A549 (cell line): Measurements from ENCODE around the gene RRBP1. TPM values are rescaled to one million over a fixed set of nuclear protein-coding genes. Genes with fewer than 3 reads are reported as not detected.

ENCODE experiments used
- ATAC-seq, 2 experiments: fragments of 200-7000 bp in 1 of 2; fragments of >200 bp in 1 of 2; cut with Nextera tagmentation in 1 of 2; cut with Tn5 transposase in 1 of 2; 3 replicates each; pipeline versions ENCODE4 v1.8.0 to v1.9.1; 2018 to 2020; ENCODE audit warnings: mild to moderate bottlenecking in 1 of 2, moderate library complexity in 1 of 2
- CTCF ChIA-PET: fragments of 300-600 bp; sonication (Branson Sonifier 250); formaldehyde crosslinking; extraction: SDS; loops from one replicate; lab custom pipeline; 2021; ENCODE audit warnings: antibody characterized with exemption, inconsistent platforms; lab: Yijun Ruan, JAX
- POLR2A ChIA-PET: fragments of 350-600 bp; formaldehyde crosslinking; extraction: SDS; loops from one replicate; lab custom pipeline; 2021; ENCODE audit warnings: antibody characterized with exemption, inconsistent platforms; lab: Yijun Ruan, JAX
- DNase-seq, 2 experiments: peaks; one replicate each; pipeline versions ENCODE4 v3.0.0 to v3.0.0-alpha.2; 2011 to 2016; ENCODE audit warnings: low read depth in 1 of 2, low spot score in 1 of 2
- FAIRE-seq: peaks from 2 replicates; lab custom pipeline; 2011; peaks lifted over from hg19 to GRCh38; lab: Jason Lieb, UNC
- H3K27ac ChIP-seq, 2 experiments: fragments of >200 bp; sonication (Bioruptor Twin); formaldehyde crosslinking; 3 replicates each; pipeline ENCODE4 v1.5.1; 2016 to 2017
- H3K4me1 ChIP-seq: fragments of >200 bp; sonication (Bioruptor Twin); formaldehyde crosslinking; 3 replicates; pipeline ENCODE4 v1.6.1; 2016
- H3K4me2 ChIP-seq: fragments of >200 bp; sonication (Bioruptor Twin); formaldehyde crosslinking; 3 replicates; pipeline ENCODE4 v1.6.1; 2016
- H3K4me3 ChIP-seq: fragments of >200 bp; sonication (Bioruptor Twin); formaldehyde crosslinking; 3 replicates; pipeline ENCODE4 v1.5.1; 2016
- H3K9me3 ChIP-seq: fragments of >200 bp; sonication (Bioruptor Twin); formaldehyde crosslinking; 3 replicates; pipeline ENCODE4 v1.6.1; 2016
- CBX2 ChIP-seq: fragments of 200-600 bp; sonication (generic); IDR thresholded peaks from 2 replicates; pipeline ENCODE4 v1.6.1; 2016; ENCODE audit warnings: low read depth, mild to moderate bottlenecking, borderline replicate concordance
- CHD4 ChIP-seq: fragments of 200-600 bp; sonication (generic); IDR thresholded peaks from 2 replicates; pipeline ENCODE4 v1.6.1; 2016; ENCODE audit warnings: antibody characterized with exemption, mild to moderate bottlenecking, borderline replicate concordance
- CTCF ChIP-seq: fragments of >200 bp; sonication (Bioruptor Twin); formaldehyde crosslinking; IDR thresholded peaks from 3 replicates; pipeline ENCODE4 v1.5.1; 2016
- EHF ChIP-seq: fragments of 250-450 bp; sonication (Bioruptor Pico); IDR thresholded peaks from 2 replicates; pipeline ENCODE4 v1.5.0; 2020; ENCODE audit warnings: mild to moderate bottlenecking
- EHMT2 ChIP-seq: fragments of 200-600 bp; sonication (generic); IDR thresholded peaks from 2 replicates; pipeline ENCODE4 v1.6.1; 2016; ENCODE audit warnings: antibody characterized with exemption, low read depth, mild to moderate bottlenecking, moderate library complexity
- FOSB ChIP-seq: fragments of 250-450 bp; sonication (Bioruptor Pico); IDR thresholded peaks from 2 replicates; pipeline ENCODE4 v1.5.0; 2020; ENCODE audit warnings: mild to moderate bottlenecking, moderate library complexity
- GATA3 ChIP-seq: IDR thresholded peaks from 2 replicates; pipeline ENCODE4 v1.6.1; 2012; ENCODE audit warnings: borderline replicate concordance
- HDAC2 ChIP-seq: fragments of 200-600 bp; sonication (generic); IDR thresholded peaks from 2 replicates; pipeline ENCODE4 v1.6.1; 2016
- HES2 ChIP-seq: fragments of >200 bp; sonication (Bioruptor Twin); formaldehyde crosslinking; IDR thresholded peaks from 2 replicates; pipeline ENCODE4 v1.6.1; 2016
- HMGXB4 ChIP-seq: fragments of 250-450 bp; sonication (Bioruptor Pico); IDR thresholded peaks from 2 replicates; pipeline ENCODE4 v1.5.0; 2021; ENCODE audit warnings: mild to moderate bottlenecking, moderate library complexity, borderline replicate concordance
- HOXB13 ChIP-seq: fragments of 250-450 bp; sonication (Bioruptor Pico); IDR thresholded peaks from 2 replicates; pipeline ENCODE4 v1.5.0; 2020; ENCODE audit warnings: low read depth, mild to moderate bottlenecking, moderate library complexity
- HOXB5 ChIP-seq: fragments of 250-450 bp; sonication (Bioruptor Pico); IDR thresholded peaks from 2 replicates; pipeline ENCODE4 v1.5.0; 2020; ENCODE audit warnings: mild to moderate bottlenecking, moderate library complexity
- JUN ChIP-seq, 2 experiments: fragments of >200 bp; sonication (Bioruptor Twin); formaldehyde crosslinking; IDR thresholded peaks; 2 replicates in 1 of 2; 3 replicates in 1 of 2; pipeline ENCODE4 v1.6.1; 2016 to 2017
- KDM5A ChIP-seq: fragments of 200-600 bp; sonication (generic); IDR thresholded peaks from 2 replicates; pipeline ENCODE4 v1.6.1; 2016; ENCODE audit warnings: antibody characterized with exemption, mild to moderate bottlenecking
- MAFK ChIP-seq: fragments of 450-650 bp; IDR thresholded peaks from 2 replicates; pipeline ENCODE4 v1.6.1; 2014; ENCODE audit not compliant: partially characterized antibody
- NR3C1 ChIP-seq: fragments of >200 bp; sonication (Bioruptor Twin); formaldehyde crosslinking; IDR thresholded peaks from 3 replicates; pipeline ENCODE4 v1.6.1; 2017
- PHF8 ChIP-seq: fragments of 200-600 bp; sonication (generic); IDR thresholded peaks from 2 replicates; pipeline ENCODE4 v1.6.1; 2016; ENCODE audit warnings: low read depth, mild to moderate bottlenecking, antibody characterized with exemption, moderate library complexity, borderline replicate concordance
- POLR2A ChIP-seq: IDR thresholded peaks from 2 replicates; pipeline ENCODE4 v1.6.1; 2012; ENCODE audit warnings: mild to moderate bottlenecking, low read length
- RAD21 ChIP-seq, 2 experiments: fragments of >200 bp in 1 of 2; sonication (Bioruptor Twin) in 1 of 2; formaldehyde crosslinking in 1 of 2; IDR thresholded peaks in 1 of 2; conservative IDR thresholded peaks in 1 of 2; 2 replicates in 1 of 2; 3 replicates in 1 of 2; pipeline ENCODE4 v1.6.1; 2012 to 2018; ENCODE audit warnings: inconsistent platforms in 1 of 2
- RARB ChIP-seq: fragments of 250-450 bp; sonication (Bioruptor Pico); IDR thresholded peaks from 2 replicates; pipeline ENCODE4 v1.8.0; 2021; ENCODE audit warnings: mild to moderate bottlenecking, moderate library complexity
- RCOR1 ChIP-seq: fragments of 150-350 bp; IDR thresholded peaks from 2 replicates; pipeline ENCODE4 v1.6.1; 2014; ENCODE audit warnings: antibody characterized with exemption, low read length, low read depth
- RNF2 ChIP-seq: fragments of 200-600 bp; sonication (generic); IDR thresholded peaks from 2 replicates; pipeline ENCODE4 v1.6.1; 2016; ENCODE audit warnings: low read depth, mild to moderate bottlenecking, antibody characterized with exemption, moderate library complexity, borderline replicate concordance
- SMC3 ChIP-seq: fragments of >200 bp; sonication (Bioruptor Twin); formaldehyde crosslinking; IDR thresholded peaks from 3 replicates; pipeline ENCODE4 v1.6.1; 2018; ENCODE audit warnings: inconsistent platforms
- TFCP2L1 ChIP-seq: fragments of 250-450 bp; sonication (Bioruptor Pico); IDR thresholded peaks from 2 replicates; pipeline ENCODE4 v1.5.0; 2021; ENCODE audit warnings: mild to moderate bottlenecking
- ZC3H11A ChIP-seq: fragments of 450-650 bp; IDR thresholded peaks from 2 replicates; pipeline ENCODE4 v1.6.1; 2014; ENCODE audit warnings: antibody characterized with exemption, mild to moderate bottlenecking
- WGBS: methylation state at CpG from one replicate; pipeline ENCODE4 v1.1.6; 2017; ENCODE audit errors: missing lambda C conversion rate; 5-methylcytosine and 5-hydroxymethylcytosine counted together
- polyA plus RNA-seq, 4 experiments: library from polyadenylated mRNA; depleted of rRNA in 3 of 4; stranded (reverse); fragments of >200 nt; fragmentation: RNase III in 1 of 4; extraction: RNeasy Plus Mini Kit Qiagen cat#74134 plus additional on column Dnase treatment in 1 of 4; gene quantifications; 2 replicates in 3 of 4; 3 replicates in 1 of 4; pipeline ENCODE4 v1.2.3, GENCODE V29; 2011 to 2017

RRBP1 gene
- polyA plus RNA-seq, 2 of the 4 experiments (the other 2 are of a cell fraction): 51.6 to 79.6 TPM

DNA sequence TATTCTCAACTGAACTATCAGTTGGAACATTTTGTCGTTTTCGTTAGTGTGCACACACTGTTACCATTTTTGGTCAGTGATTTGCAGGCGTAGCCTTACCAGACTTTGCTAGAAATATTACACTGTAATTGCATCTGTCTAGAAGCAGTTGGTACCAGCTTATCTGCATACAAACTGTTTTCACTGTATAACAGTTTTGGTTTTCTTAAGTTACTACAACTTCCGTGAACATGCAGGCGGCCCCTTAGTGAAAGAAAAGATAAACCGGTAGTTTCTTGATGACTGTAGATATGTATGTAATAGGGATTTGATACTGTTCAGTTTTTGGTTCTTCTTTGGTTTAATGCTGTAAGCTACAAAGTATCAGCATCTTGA, 110.9 kb downstream of the RRBP1 start:
- POLR2A ChIA-PET: interaction anchor here (0.8 to 3.5 kb wide), 6 partner anchors 10 to 111 kb away, joined by 4 to 127 read pairs (median 6); no protein-coding TSS in a partner anchor
- no peak for TF ChIP-seq RARB (CRISPR knock-in tag)
- TF ChIP-seq HOXB13 (CRISPR knock-in tag): no peak
- TF ChIP-seq JUN (IDR thresholded peaks at IDR 0.05): no peak
- TF ChIP-seq HES2: no peak
- TF ChIP-seq FOSB: no peak
- no peak for TF ChIP-seq CBX2
- TF ChIP-seq GATA3: no peak; the same call in 1 of the 2 replicates
- no peak for TF ChIP-seq EHF (CRISPR knock-in tag)
- TF ChIP-seq EHMT2: no peak
- TF ChIP-seq POLR2A: no peak
- no peak for TF ChIP-seq HDAC2
- TF ChIP-seq CHD4: no peak
- TF ChIP-seq RCOR1: no peak
- TF ChIP-seq, all 56 proteins: peak for 0
- FAIRE-seq (peak; percentile 90), DNase-seq (no peak), ATAC-seq (no peak)
- peak overlapping the region; percentile 78 for H3K4me2 ChIP-seq
- WGBS: 2% methylated on average over 6 of the region's 6 CpGs
- CTCF ChIA-PET: interaction anchor here (0.6 to 9.2 kb wide), 16 partner anchors 9 to 426 kb away, joined by 3 to 108 read pairs (median 15); partner anchors contain the start of gene BFSP1
- peak overlapping the region; percentile 91 to 96 for H3K27ac ChIP-seq
- peaks cover 4% of the 10 kb centered on the region; the same call in 1 of the 3 replicates for H3K9me3 ChIP-seq
- H3K4me3 ChIP-seq: peak overlapping the region; percentile 87
- peaks cover 54% of the 10 kb centered on the region for H3K4me1 ChIP-seq

- Histone ChIP-seq H3K4me2 (peak overlapping the region; percentile 78), H3K27ac (peak overlapping the region; percentile 91 to 96), H3K4me3 (peak overlapping the region; percentile 87), H3K9me3 (peaks cover 4% of the 10 kb centered on the region; the same call in 1 of the 3 replicates), H3K4me1 (peaks cover 51% of the 10 kb centered on the region)
- FAIRE-seq (no peak), DNase-seq (peak in 1 of 2 experiments; percentile 77), ATAC-seq (peak; percentile 45 to 51)
- POLR2A ChIA-PET: interaction anchor here (0.6 to 3.5 kb wide), 21 partner anchors 10 to 398 kb away, joined by 3 to 127 read pairs (median 6); partner anchors contain the start of genes BFSP1, MGME1 and SNX5
- CTCF ChIA-PET: interaction anchor here (0.6 to 9.2 kb wide), 21 partner anchors 10 to 426 kb away, joined by 3 to 108 read pairs (median 9); partner anchors contain the start of gene BFSP1
- peak; percentile 19 to 42; a peak in 4 of 5 replicates for TF ChIP-seq RAD21 (conservative IDR thresholded peaks at IDR 0.05 in 1 of 2, IDR thresholded peaks at IDR 0.05 in 1 of 2)
- peak; percentile 39; the same call in 2 of the 3 replicates for TF ChIP-seq CTCF
- no peak for TF ChIP-seq CBX2
- no peak for TF ChIP-seq HOXB5 (CRISPR knock-in tag)
- no peak for TF ChIP-seq RNF2
- no peak for TF ChIP-seq NR3C1
- 0 out of 2 replicates have a peak, but pooled peaks have one; percentile 42 for TF ChIP-seq TFCP2L1 (CRISPR knock-in tag)
- TF ChIP-seq SMC3: 0 out of 3 replicates have a peak, but pooled peaks have one; percentile 4
- peak; percentile 76; the same call in 1 of the 2 replicates for TF ChIP-seq PHF8
- TF ChIP-seq KDM5A: peak; percentile 57; the same call in 1 of the 2 replicates
- 0 out of 2 replicates have a peak, but pooled peaks have one; percentile 40 for TF ChIP-seq HMGXB4
- no peak for TF ChIP-seq ZC3H11A
- TF ChIP-seq MAFK: peak; percentile 26
- 1% methylated on average over 23 of the region's 43 CpGs for WGBS
These were observed 111.5 kb downstream of the RRBP1 start for GRCh38 chr20:17570347-17571152.
